Kidney capillary endothelial cell (primary cell): Measurements from ENCODE around the gene SLC44A5.
"Not testable (repeated sequence)": the region's sequence is repeated elsewhere in the genome, so short reads cannot be mapped to it uniquely, and the experiment has no call there.

Experiments
- DNase-seq: peaks from one replicate; pipeline ENCODE4 v3.0.0-alpha.2; 2018; ENCODE audit warnings: low spot score

The SLC44A5 gene

DNA sequence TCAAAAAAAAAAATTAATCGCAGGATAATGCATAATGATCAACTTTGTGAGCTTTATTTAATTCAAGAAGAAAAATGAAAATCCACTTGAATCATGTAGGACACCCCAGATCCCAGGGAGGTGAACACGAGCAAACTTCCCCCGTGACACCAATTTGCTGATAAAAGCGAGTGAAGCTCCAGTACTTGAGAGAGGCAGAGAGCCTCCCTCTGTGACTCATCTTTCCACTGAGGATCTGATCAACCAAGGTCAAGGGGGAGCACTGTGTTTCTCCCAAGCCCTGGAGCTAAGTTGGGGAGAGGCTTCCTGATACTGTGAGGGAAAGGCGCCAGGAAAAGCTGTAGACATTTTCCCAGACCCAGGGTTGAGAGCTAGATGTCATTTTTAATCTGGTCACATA, 160.9 kb downstream of the SLC44A5 start:
- DNase-seq: no peak

DNA sequence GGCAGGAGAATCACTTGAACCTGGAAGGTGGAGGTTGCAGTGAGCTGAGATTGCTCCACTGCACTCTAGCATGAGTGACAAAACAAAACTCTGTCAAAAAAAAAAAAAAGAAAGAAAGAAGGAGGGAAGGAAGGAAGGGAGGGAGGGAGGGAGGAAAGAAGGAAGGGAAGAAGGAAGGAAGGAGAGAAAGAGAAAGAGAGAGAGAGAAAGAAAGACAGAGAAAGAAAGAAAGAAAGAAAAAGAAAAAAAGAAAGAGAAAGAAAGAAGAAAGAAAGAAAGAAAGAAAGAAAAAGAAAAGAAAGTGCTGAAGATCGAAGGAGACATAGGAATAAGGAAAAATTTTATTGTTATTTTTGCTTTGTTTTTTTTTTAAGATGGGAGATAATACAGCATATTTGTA, 166.7 kb downstream of the SLC44A5 start:
- no peak for DNase-seq

DNA sequence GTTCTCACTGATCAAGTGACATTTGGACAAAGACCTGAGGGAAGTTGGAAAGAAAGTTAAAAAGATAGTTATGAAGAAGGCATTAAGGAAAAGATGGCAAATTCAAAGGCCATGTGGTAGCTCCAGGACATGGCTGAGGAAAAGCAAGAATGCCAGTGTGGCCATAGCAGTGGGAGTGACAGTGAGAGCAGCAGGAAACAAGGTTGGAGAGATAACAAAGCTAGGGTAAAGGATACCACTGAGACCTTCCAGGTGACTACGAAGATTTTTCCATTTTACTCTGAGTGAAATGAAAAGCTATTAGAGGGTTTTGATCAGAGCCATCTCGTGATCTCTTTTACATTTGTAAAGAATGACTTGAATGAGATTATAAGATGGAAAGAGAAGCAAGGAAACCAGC, 170.6 kb downstream of the SLC44A5 start:
- no peak for DNase-seq

DNA sequence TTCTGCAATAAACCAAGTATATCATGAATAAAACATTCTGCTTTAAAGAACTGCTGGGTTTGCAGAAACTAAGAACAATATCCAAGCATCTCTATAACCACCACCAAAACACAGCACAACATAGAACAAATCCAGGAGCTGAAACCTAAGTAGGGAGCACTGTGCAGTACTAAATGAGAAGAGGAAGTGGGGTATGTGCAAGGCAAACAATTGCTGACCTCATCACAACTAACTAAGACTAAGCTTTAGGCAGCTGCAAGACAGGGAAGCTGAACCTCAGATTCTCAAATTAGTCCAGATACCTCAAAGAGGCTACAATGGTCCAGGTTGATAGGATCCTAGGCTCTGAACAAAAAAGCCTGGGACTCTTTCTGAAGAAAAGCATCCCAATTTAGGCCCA, 172.6 kb downstream of the SLC44A5 start:
- no peak for DNase-seq

- no peak for DNase-seq
These were observed 179.1 kb downstream of the SLC44A5 start for GRCh38 chr1:75431843-75432242.

DNA sequence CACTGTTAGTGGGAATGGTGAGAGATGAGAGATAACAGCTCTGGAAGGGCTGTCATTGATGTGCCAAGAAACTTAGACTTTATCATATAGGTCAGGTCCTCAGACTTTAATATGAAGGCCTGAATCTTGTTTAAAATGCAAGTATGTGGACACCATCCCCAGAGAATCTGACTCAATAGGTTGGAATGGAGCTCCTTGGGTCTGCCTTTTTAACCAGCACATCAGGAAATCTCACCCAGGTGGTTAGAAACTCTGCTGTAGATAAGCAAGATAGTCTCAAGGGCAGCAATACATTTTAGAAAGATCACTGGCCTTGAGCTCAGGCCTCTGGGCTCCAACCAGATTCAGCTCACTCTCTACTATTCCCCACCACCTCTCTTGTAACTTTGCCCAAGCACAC, 180.4 kb downstream of the SLC44A5 start:
- no peak for DNase-seq

GRCh38 chr1:75426688-75427087, 184.2 kb downstream of the SLC44A5 start:
- no peak for DNase-seq

- DNase-seq: no peak
These were observed 185.8 kb downstream of the SLC44A5 start for GRCh38 chr1:75425001-75425650.

GRCh38 chr1:75423616-75424015, 187.3 kb downstream of the SLC44A5 start:
- no peak for DNase-seq

- DNase-seq: no peak
These were observed 187.8 kb downstream of the SLC44A5 start for GRCh38 chr1:75423136-75423535.

DNA sequence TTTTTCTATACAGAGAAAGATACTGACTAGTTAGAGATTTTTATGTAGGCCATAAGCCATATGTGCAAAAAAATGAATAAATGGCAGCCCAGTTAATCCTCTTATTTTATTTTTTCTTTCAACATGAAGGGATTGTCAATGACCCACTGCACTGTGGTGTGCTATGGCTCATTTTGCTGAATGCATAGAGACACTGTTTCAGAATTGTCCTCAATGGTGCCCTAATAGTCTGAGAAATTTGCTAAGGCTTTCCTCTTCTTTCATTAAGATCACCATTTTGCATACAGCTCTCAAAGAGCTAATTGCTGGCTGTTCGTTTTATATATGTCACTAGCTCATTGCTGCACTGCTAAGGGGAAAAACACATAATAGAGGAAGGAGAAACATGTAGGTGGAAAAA, 189.5 kb downstream of the SLC44A5 start:
- no peak for DNase-seq

DNA sequence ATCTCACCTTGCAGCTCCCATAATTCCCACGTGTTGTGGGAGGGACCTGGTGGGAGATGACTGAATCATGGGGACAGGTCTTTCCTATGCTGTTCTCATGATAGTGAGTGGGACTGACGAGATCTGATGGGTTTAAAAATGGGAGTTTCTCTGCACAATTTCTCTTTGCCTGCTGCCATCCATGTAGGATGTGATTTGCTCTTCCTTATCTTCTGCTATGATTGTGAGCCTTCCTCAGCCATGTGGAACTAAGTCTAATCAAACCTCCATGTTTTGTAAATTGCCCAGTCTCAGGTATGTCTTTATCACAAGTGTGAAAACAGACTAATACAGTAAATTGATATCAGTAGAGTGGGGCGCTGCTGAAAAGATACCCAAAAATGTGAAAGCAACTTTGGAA, 195.7 kb downstream of the SLC44A5 start:
- no peak for DNase-seq

- DNase-seq: no peak
These were observed 198.3 kb downstream of the SLC44A5 start for GRCh38 chr1:75412616-75413015.

DNA sequence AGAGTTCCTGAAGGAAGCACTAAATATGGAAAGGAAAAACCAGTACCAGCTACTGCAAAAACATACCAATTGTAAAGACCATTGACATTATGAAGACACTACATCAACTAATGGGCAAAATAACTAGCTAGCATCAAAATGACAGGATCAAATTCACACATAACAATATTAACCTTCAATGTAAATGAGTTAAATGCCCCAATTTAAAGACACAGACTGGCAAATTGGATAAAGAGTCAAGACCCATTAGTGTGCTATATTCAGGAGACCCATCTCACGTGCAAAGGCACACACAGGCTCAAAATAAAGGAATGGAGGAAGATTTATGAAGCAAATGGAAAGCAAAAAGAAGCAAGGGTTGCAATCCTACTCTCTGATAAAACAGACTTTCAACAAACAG, 206.2 kb downstream of the SLC44A5 start:
- DNase-seq: not testable (repeated sequence)

GRCh38 chr1:75403147-75403646, 207.7 kb downstream of the SLC44A5 start:
- not testable (repeated sequence) for DNase-seq

DNA sequence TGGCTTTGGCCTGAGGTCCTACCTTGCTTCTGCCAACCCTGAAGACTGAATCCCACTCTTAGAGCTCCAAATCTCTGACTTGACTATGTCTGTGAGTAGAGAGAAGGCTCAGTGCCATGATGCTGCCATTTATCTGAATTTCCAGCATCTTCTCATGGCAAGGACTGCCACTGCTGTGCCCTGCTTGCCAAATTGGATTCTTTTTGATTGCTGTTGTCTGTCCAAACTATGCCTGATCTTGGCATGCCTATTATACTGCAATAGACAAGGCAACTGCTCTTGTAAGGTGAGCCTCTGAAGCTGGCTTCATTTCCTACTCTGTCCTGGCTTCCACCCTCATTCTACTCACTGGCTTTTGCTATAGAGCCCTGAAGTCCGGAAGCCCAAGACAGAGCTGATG, 210.2 kb downstream of the SLC44A5 start:
- DNase-seq: no peak

DNA sequence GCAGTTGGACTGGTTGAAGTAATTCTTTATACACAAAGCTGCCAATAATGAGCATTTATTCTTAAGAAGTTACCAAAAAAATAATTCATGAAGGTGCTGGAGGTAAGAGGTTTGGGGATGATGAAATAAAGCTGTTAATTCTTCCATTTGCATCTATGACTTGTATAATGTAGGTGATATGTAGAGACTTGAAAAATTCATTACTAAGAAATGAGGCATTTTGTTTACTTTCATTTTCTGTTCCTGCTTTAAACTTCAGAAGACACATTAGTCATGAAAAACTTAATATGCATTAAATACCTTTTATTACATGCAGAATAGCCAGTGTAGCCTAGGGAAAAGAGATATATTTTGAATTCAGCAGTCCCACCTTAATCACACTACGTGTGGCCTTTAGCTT, 214.2 kb downstream of the SLC44A5 start:
- DNase-seq: no peak

- no peak for DNase-seq
These were observed 214.7 kb downstream of the SLC44A5 start for GRCh38 chr1:75396260-75396659.

DNA sequence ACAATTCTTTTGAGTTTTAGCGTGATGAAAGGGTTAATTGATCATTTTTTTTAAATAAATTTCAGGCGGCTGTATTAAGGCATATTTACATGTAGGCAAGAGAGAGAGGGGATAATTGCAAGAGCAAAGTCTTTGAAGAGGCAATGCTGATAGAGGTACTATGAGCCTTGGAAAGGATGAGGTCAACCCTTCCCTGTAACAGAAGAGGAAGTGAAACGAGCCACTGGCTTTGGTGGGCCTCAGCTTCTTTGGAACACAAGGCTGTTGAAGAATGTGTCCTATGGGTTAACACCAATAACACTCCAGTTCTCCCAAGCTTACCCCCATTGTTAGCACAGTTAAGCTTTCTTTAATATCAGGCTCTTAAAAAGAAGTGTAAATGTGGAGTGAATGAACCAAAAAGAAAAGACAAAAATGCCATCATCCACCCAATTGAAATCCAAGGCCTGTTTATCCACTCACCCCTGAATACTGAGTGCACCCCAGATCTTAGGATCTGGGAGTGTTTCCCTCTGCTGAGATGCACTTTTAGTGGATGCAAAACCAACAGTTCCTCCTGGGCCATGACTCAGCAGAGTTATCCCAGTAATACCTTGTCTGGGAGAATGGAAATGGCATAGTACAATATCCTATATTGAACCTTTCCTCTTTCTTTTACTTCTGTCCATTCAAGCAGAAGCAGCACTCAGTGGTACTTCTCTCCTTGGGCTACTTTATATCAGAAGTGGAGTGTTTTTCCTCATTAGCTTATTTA, 216.4 kb downstream of the SLC44A5 start:
- no peak for DNase-seq

- no peak for DNase-seq
These were observed 218.6 kb downstream of the SLC44A5 start for GRCh38 chr1:75392278-75392677.

DNA sequence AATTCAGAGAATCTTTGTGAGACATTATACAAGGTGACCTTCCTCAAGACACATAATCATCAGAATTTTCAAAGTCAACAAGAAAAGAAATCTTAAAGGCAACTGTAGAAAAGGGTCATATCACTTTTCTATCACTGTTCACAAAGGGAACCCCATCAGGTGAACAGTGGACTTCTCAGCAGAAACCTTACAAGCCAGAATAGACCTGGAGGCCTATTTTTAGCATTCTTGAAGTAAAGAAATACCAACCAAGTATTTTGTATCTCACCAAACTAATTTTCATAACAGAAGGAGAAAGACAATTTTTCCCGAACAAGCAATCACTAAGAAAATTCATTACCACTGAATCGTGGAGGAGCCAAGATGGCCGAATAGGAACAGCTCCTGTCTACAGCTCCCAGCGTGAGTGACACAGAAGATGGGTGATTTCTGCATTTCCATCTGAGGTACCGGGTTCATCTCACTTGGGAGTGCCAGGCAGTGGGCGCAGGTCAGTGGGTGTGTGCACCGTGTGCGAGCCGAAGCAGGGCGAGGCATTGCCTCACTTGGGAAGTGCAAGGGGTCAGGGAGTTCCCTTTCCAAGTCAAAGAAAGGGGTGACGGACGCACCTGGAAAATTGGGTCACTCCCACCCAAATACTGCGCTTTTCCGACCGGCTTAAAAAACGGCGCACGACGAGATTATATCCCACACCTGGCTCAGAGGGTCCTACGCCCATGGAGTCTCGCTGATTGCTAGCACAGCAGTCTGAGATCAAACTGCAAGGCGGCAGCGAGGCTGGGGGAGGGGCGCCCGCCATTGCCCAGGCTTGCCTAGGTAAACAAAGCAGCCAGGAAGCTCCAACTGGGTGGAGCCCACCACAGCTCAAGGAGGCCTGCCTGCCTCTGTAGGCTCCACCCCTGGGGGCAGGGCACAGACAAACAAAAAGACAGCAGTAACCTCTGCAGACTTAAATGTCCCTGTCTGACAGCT, 235.2 kb downstream of the SLC44A5 start:
- not testable (repeated sequence) for DNase-seq

DNA sequence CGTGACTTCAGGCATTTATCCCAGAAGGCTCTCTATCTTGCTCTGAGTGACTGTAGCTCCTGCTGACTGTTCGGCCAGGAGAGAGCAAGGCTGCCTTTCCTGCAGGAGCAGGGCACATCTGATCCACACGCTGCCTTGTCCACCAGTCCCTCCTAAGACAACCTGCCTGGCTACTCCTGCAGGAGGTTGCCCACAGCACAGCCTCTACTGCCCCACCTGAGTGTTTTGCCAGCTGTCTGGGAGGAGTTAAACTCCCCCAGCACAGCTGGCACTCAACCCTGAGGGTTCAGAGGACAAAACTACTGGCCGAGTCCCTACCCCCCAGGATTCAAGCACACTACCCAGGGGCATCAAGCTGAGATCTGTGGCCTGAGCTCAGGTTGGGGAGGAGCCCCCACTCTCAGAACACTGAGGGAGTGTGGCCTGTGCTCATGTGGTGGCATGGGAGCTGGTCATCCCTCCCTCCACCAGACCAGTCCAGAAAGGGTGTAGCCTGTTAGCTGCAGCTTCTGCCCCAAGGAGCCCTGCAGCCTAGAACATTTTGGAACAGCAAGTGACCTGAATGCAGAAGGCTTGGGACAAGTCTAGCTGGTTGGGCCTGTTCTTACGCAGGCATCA, 237.3 kb downstream of the SLC44A5 start:
- DNase-seq: no peak
